HepG2 (cell line): ENCODE measurements around the gene SPSB2. TPM values are rescaled to one million over a fixed set of nuclear protein-coding genes. Genes with fewer than 3 reads are reported as not detected.
A peak's percentile ranks its signal among the peaks of the same experiment; 100 is the strongest.

ENCODE experiments used
- HDAC6 ChIP-seq: fragments of 200-600 bp; sonication (generic); IDR thresholded peaks from 2 replicates; pipeline ENCODE4 v1.7.0; 2017; ENCODE audit warnings: mild to moderate bottlenecking, antibody characterized with exemption, low read length, low read depth
- KIAA2018 ChIP-seq: sonication (generic); formaldehyde crosslinking; IDR thresholded peaks from 2 replicates; pipeline ENCODE4 v1.5.0; 2020; ENCODE audit warnings: mild to moderate bottlenecking, missing genetic modification reagents, borderline replicate concordance
- NFAT5 ChIP-seq: sonication (generic); formaldehyde crosslinking; IDR thresholded peaks from 2 replicates; pipeline ENCODE4 v1.4.0; 2020; ENCODE audit warnings: missing genetic modification reagents
- NRL ChIP-seq: sonication (generic); formaldehyde crosslinking; IDR thresholded peaks from 2 replicates; pipeline ENCODE4 v1.5.0; 2020; ENCODE audit warnings: missing genetic modification reagents, mild to moderate bottlenecking, moderate library complexity, borderline replicate concordance
- THYN1 ChIP-seq: sonication (generic); formaldehyde crosslinking; IDR thresholded peaks from 2 replicates; pipeline ENCODE4 v1.8.1; 2023; ENCODE audit warnings: low read depth, mild to moderate bottlenecking, moderate library complexity, missing genetic modification reagents, borderline replicate concordance
- ZFP62 ChIP-seq: sonication (generic); formaldehyde crosslinking; IDR thresholded peaks from 2 replicates; pipeline ENCODE4 v1.4.0; 2020; ENCODE audit warnings: missing genetic modification reagents
- ZNF512B ChIP-seq: sonication (generic); formaldehyde crosslinking; IDR thresholded peaks from 2 replicates; pipeline ENCODE4 v1.5.1; 2020; ENCODE audit warnings: missing genetic modification reagents, mild to moderate bottlenecking, borderline replicate concordance
- ZNF557 ChIP-seq: sonication (generic); formaldehyde crosslinking; IDR thresholded peaks from 2 replicates; pipeline ENCODE4 v1.4.0; 2020; ENCODE audit warnings: missing genetic modification reagents
- ZNF572 ChIP-seq: sonication (generic); formaldehyde crosslinking; IDR thresholded peaks from 2 replicates; pipeline ENCODE4 v1.5.1; 2020; ENCODE audit warnings: mild to moderate bottlenecking, missing genetic modification reagents
- ZNF772 ChIP-seq: sonication (generic); formaldehyde crosslinking; IDR thresholded peaks from 2 replicates; pipeline ENCODE4 v1.5.0; 2020; ENCODE audit warnings: mild to moderate bottlenecking, missing genetic modification reagents
- ZNF784 ChIP-seq: sonication (generic); formaldehyde crosslinking; IDR thresholded peaks from 2 replicates; pipeline ENCODE4 v1.5.1; 2020; ENCODE audit warnings: missing genetic modification reagents, mild to moderate bottlenecking, borderline replicate concordance
- polyA plus RNA-seq, 8 experiments: library from polyadenylated mRNA; depleted of rRNA in 3 of 8; stranded (reverse) in 7 of 8; unstranded in 1 of 8; fragments of >200 nt; fragmentation: Illumina TruSeq in 4 of 8; extraction: Trizol in 4 of 8; gene quantifications; 2 replicates each; pipeline versions ENCODE4 v1.2.1 to v1.2.3, GENCODE V29; 2011 to 2016; ENCODE audit warnings: low read depth in 4 of 8, missing spikeins in 1 of 8, mixed read lengths in 1 of 8; ENCODE audit not compliant: insufficient read depth in 1 of 8
- total RNA-seq, 5 experiments: library from RNA; depleted of rRNA; stranded (reverse); fragments of >200 nt; fragmentation: Illumina TruSeq; extraction: Trizol; gene quantifications; 2 replicates each; pipeline ENCODE4 v1.2.3, GENCODE V29; 2016; ENCODE audit warnings: low read depth in 1 of 5

SPSB2 gene
- total and polyA plus RNA-seq, 2 of the 13 experiments (the other 11 are each of a cell fraction or from before 2014, with no cell fraction given) = 2.0 to 6.2 TPM

GRCh38 chr12:6866920-6867412, 6.1 kb downstream of the SPSB2 start (continued):
- TF ChIP-seq KIAA2018 (CRISPR knock-in tag) = no peak
- TF ChIP-seq HDAC6 = no peak
- 0 out of 2 replicates have a peak, but pooled peaks have one; percentile 5 for TF ChIP-seq ZNF784 (CRISPR knock-in tag)
- 0 out of 2 replicates have a peak, but pooled peaks have one; percentile 36 for TF ChIP-seq ZNF572
- TF ChIP-seq NFAT5 (CRISPR knock-in tag) = no peak
- TF ChIP-seq ZNF557 (CRISPR knock-in tag) = no peak
- no peak for TF ChIP-seq NRL
- no peak for TF ChIP-seq ZNF772 (CRISPR knock-in tag)
- no peak for TF ChIP-seq THYN1 (CRISPR knock-in tag)
- 0 out of 2 replicates have a peak, but pooled peaks have one; percentile 16 for TF ChIP-seq ZFP62 (CRISPR knock-in tag)
- TF ChIP-seq ZNF512B (CRISPR knock-in tag) = no peak
